VCaP (cell line): ENCODE results near the gene CEP164.

ENCODE experiments used
- H3K27ac ChIP-seq: fragments of 450-650 bp; 2 replicates; pipeline ENCODE4 v1.5.1; 2017
- CTCF ChIP-seq: fragments of 450-650 bp; conservative IDR thresholded peaks from 2 replicates; pipeline ENCODE4 v1.5.1; 2017; ENCODE audit warnings: mild to moderate bottlenecking, moderate library complexity

The CEP164 gene

DNA sequence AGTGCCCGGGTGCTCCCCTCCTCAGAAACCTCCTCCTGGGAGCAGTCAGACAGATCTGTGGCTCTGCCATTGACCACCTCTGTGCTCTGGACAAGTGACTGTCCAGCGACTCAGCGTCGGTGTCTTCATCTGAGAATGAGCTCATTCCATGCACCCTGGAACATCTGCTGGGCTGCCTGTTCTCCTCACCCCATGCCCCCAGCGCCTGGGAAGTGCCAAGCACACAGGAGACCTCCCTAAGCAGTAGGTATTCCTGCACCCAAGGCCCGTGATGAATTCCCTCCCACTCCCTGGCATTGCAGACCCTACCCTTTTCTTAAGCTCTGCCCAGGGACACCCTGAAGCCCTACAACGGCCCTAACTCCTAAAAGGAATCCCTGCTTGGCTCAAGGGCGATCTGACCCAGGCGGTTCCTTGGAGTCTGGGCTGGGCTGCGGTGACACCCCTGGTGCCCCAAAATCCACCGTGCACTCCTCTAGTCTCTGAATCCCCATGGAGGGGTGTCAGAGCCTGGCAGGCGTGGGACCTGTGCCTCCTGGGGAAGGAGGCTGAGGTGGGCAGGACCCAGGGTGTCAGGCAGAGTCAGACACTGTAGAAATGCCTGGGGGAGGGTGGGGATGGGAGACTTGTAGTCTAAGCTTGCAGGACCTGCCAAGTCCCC lies 92.0 kb downstream of the CEP164 start:
- H3K27ac ChIP-seq = no peak overlapping the region
- no peak for TF ChIP-seq CTCF

- no peak overlapping the region for H3K27ac ChIP-seq
- TF ChIP-seq CTCF = no peak
Observed at GRCh38 chr11:117420143-117420485, 92.5 kb downstream of the CEP164 start.

- TF ChIP-seq CTCF = no peak
- H3K27ac ChIP-seq = no peak overlapping the region
Observed at GRCh38 chr11:117420598-117420997, 92.9 kb downstream of the CEP164 start.

- no peak overlapping the region for H3K27ac ChIP-seq
- TF ChIP-seq CTCF = no peak
Observed at GRCh38 chr11:117421041-117421440, 93.4 kb downstream of the CEP164 start.

DNA sequence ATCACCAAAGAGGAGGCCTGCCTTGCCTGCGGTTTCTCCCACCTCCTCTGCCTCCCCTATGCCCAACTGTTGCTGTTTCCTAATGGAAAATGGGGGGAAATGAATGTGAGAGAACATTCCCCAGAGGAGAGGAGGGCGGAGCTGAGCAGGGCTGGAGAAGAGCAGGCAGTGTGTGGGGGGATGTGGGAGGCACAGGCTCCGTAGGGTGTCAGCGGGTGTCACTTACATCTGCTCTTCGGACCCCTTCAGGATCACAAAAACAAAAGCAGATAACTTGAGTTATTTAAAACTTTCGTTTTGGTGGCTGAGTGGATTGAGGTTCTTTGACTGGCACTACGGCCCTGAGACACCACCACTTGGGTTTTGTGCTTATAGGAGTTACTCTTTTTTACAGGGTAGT lies 93.8 kb downstream of the CEP164 start:
- no peak for TF ChIP-seq CTCF
- H3K27ac ChIP-seq = no peak overlapping the region

DNA sequence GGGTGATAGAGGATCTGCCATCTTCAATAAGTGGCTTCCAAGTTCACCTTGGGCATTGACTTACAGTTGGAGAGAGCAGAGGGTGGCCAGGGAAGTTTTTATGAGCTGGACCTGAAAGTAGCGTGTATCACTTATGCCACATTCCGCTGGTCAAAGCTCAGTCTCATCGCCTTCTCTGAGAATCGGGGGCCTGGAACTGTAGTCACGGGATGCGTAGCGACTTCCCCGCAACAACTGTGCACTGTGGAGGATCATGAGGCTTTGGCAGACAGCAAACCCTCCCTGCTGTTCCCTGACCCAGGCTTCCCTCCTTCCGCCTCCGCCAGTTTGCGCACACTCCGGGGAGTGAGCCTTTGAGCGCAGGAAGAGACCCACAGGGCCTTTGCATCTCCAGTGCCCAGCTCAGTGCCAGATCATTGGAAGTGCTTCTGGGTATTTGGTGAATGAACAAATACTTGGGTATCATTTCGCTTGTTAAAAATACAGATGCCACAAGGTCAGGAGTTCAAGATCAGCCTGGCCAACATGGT lies 95.5 kb downstream of the CEP164 start:
- no peak for TF ChIP-seq CTCF
- no peak overlapping the region for H3K27ac ChIP-seq

DNA sequence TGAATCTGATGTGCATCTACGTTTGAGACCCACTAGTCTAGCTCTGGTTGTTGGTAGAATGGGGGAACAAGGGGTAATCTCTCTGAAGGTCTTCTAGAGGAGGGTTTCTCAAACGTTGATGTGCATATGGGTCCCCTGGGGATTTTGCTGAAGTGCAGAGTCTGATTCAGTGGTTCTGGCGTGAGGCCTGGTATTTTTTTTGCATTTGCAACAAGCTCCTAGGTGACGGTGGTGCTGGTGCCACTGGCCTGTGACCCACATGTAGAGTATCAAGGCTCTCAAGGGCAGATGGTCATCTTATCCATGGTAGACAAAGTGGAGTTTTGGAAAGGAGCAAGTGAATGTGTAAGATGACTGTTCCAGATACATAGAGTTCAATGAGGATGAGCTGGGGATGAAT lies 97.1 kb downstream of the CEP164 start:
- no peak for TF ChIP-seq CTCF
- no peak overlapping the region for H3K27ac ChIP-seq
